Thyroid gland (tissue), 4 donors: ENCODE data around the gene C2CD2.

Source experiments
- CTCF ChIP-seq, 6 experiments: fragments of 200-600 bp in 3 of 6; fragments of 450-650 bp in 3 of 6; sonication (generic) in 3 of 6; IDR thresholded peaks; one replicate each; pipeline ENCODE4 v1.5.1; 2016 to 2019; ENCODE audit warnings: antibody characterized with exemption in 6 of 6, mild to moderate bottlenecking in 2 of 6, inconsistent platforms in 1 of 6, moderate library complexity in 1 of 6
- POLR2A ChIP-seq, 2 donors: fragments of 450-650 bp; IDR thresholded peaks; one replicate each; pipeline ENCODE4 v1.6.1; 2017; ENCODE audit warnings: antibody characterized with exemption in 2 of 2, mild to moderate bottlenecking in 2 of 2, moderate library complexity in 1 of 2

GRCh38 chr21:41977034-41977950 lies 23.5 kb upstream of the C2CD2 start:
- TF ChIP-seq CTCF (IDR thresholded peaks at IDR 0.05) (no peak), POLR2A (IDR thresholded peaks at IDR 0.05) (no peak)
